ENCODE data around the gene RNF25.

Gene RNF25

GRCh38 chr2:218631837-218632236 lies 40.0 kb downstream of the RNF25 start:
- TF ChIP-seq, protein P1, sequence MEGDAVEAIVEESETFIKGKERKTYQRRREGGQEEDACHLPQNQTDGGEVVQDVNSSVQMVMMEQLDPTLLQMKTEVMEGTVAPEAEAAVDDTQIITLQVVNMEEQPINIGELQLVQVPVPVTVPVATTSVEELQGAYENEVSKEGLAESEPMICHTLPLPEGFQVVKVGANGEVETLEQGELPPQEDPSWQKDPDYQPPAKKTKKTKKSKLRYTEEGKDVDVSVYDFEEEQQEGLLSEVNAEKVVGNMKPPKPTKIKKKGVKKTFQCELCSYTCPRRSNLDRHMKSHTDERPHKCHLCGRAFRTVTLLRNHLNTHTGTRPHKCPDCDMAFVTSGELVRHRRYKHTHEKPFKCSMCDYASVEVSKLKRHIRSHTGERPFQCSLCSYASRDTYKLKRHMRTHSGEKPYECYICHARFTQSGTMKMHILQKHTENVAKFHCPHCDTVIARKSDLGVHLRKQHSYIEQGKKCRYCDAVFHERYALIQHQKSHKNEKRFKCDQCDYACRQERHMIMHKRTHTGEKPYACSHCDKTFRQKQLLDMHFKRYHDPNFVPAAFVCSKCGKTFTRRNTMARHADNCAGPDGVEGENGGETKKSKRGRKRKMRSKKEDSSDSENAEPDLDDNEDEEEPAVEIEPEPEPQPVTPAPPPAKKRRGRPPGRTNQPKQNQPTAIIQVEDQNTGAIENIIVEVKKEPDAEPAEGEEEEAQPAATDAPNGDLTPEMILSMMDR (IDR thresholded peaks at IDR 0.05; ENCODE audit: low read length, missing control alignments), result no peak
- DNase-seq (ENCODE audit: low read depth), result peak; percentile 86

GRCh38 chr2:218627939-218628338 lies 43.9 kb downstream of the RNF25 start:
- no peak for DNase-seq (ENCODE audit: low read depth)
- no peak overlapping the region for H3K4me3 ChIP-seq (replicated peaks; ENCODE audit: low read depth, low read length)
- TF ChIP-seq, protein P1 (IDR thresholded peaks at IDR 0.05; ENCODE audit: low read length, missing control alignments), result no peak

More at GRCh38 chr2:218631837-218632236, 40.0 kb downstream of the RNF25 start:
- no peak overlapping the region for H3K4me3 ChIP-seq (replicated peaks; ENCODE audit: low read depth, low read length)

DNA sequence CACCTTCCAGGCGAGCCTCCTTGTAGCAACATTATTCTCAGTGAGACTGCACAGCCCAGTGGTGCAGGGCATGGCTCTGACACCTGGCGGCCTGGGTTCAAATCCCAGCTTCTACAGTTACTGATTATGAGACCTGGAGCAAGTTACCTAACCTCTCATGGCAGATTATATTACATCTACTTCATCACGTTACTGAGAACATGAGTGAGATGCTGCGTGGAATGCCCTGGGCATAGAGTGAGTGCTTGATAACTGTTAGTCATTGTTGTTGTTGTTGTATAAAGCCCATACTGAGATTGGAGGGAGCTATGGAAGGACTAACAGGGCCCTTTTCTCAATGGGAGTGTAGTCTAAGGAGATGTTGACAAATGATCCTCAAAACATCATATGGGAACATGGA lies 45.4 kb downstream of the RNF25 start:
- no peak for DNase-seq (ENCODE audit: low read depth)
- TF ChIP-seq, protein P1 (IDR thresholded peaks at IDR 0.05; ENCODE audit: low read length, missing control alignments), result no peak
- H3K4me3 ChIP-seq (replicated peaks; ENCODE audit: low read depth, low read length), result no peak overlapping the region

GRCh38 chr2:218623366-218623705 lies 48.5 kb downstream of the RNF25 start:
- DNase-seq (ENCODE audit: low read depth), result no peak
- TF ChIP-seq, protein P1 (IDR thresholded peaks at IDR 0.05; ENCODE audit: low read length, missing control alignments), result no peak
- H3K4me3 ChIP-seq (replicated peaks; ENCODE audit: low read depth, low read length), result no peak overlapping the region

- peak; percentile 36 for DNase-seq (ENCODE audit: low read depth)
- H3K4me3 ChIP-seq (replicated peaks; ENCODE audit: low read depth, low read length), result no peak overlapping the region
- TF ChIP-seq, protein P1 (IDR thresholded peaks at IDR 0.05; ENCODE audit: low read length, missing control alignments), result no peak
Observed at GRCh38 chr2:218622606-218623365, 49.0 kb downstream of the RNF25 start.

DNA sequence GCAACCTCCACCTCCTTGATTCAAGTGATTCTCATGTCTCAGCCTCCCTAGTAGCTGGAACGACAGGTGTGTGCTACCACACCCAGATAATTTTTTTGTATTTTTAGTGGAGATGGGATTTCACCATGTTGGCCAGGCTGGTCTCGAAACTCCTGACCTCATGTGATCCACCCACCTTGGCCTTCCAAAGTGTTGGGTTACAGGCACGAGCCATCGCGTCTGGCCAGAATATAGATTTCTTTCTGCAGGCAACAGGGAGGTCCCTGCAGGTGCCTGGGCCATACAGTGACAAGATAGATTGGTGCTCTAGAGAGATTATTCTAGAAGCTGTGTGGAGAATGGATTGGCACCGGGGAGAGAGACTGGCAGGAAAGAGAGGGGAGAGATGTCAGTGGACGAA lies 50.8 kb downstream of the RNF25 start:
- H3K4me3 ChIP-seq (replicated peaks; ENCODE audit: low read depth, low read length), result no peak overlapping the region
- TF ChIP-seq, protein P1 (IDR thresholded peaks at IDR 0.05; ENCODE audit: low read length, missing control alignments), result no peak
- DNase-seq (ENCODE audit: low read depth), result no peak

Measured in fibroblast of pulmonary artery (primary cell).